Common myeloid progenitor, CD34-positive (primary cell): ENCODE results near the gene FAM204A.

Experiments
- CTCF ChIA-PET: fragments of 350-600 bp; sonication (Branson Sonifier 250); formaldehyde crosslinking; loops from one replicate; lab custom pipeline; 2021; ENCODE audit warnings: antibody characterized with exemption; lab: Charles Lee
- POLR2A ChIA-PET: fragments of 350-600 bp; sonication (Branson Sonifier 250); formaldehyde crosslinking; loops from one replicate; lab custom pipeline; 2021; ENCODE audit warnings: antibody characterized with exemption; lab: Charles Lee
- DNase-seq, 3 donors: peaks; one replicate each; pipeline versions ENCODE4 v3.0.0 to v3.0.0-alpha.2; 2013
- H3K27ac ChIP-seq, 2 experiments: 1 replicate in 1 of 2; 2 replicates in 1 of 2; pipeline ENCODE4 v1.7.0; 2013; ENCODE audit warnings: inconsistent platforms in 2 of 2, low read length in 2 of 2, mild to moderate bottlenecking in 2 of 2, low read depth in 1 of 2, moderate library complexity in 1 of 2; ENCODE audit not compliant: severe bottlenecking in 2 of 2, insufficient read depth in 1 of 2, poor library complexity in 1 of 2
- H3K27me3 ChIP-seq, 5 experiments: replicated peaks in 2 of 5; 1 replicate in 3 of 5; 2 replicates in 2 of 5; pipeline versions ENCODE4 v1.6.1 to v1.7.0; 2013; ENCODE audit warnings: low read length in 4 of 5, mild to moderate bottlenecking in 2 of 5, moderate library complexity in 2 of 5, inconsistent platforms in 1 of 5; ENCODE audit not compliant: insufficient read depth in 5 of 5, control insufficient read depth in 4 of 5
- H3K36me3 ChIP-seq, 4 experiments: 1 replicate in 2 of 4; 2 replicates in 2 of 4; pipeline versions ENCODE4 v1.6.1 to v1.7.0; 2013; ENCODE audit warnings: low read length in 3 of 4, control low read depth in 1 of 4, mild to moderate bottlenecking in 1 of 4; ENCODE audit not compliant: control insufficient read depth in 4 of 4, insufficient read depth in 4 of 4
- H3K4me1 ChIP-seq, 4 experiments: 1 replicate in 3 of 4; 2 replicates in 1 of 4; pipeline versions ENCODE4 v1.6.1 to v1.7.1; 2013; ENCODE audit warnings: low read length in 3 of 4, mild to moderate bottlenecking in 3 of 4, control low read depth in 1 of 4, inconsistent platforms in 1 of 4, moderate library complexity in 1 of 4; ENCODE audit not compliant: control insufficient read depth in 4 of 4, insufficient read depth in 4 of 4; ENCODE audit errors: control extremely low read depth in 1 of 4
- H3K4me3 ChIP-seq, 7 experiments: 1 replicate in 4 of 7; 2 replicates in 3 of 7; pipeline versions ENCODE4 v1.5.1 to v1.7.0; 2013; ENCODE audit warnings: mild to moderate bottlenecking in 7 of 7, low read length in 6 of 7, moderate library complexity in 6 of 7, inconsistent platforms in 2 of 7, low read depth in 2 of 7, control low read depth in 1 of 7; ENCODE audit not compliant: insufficient read depth in 4 of 7, control insufficient read depth in 1 of 7; ENCODE audit errors: extremely low read depth in 1 of 7
- H3K9me3 ChIP-seq, 5 experiments: 1 replicate in 4 of 5; 2 replicates in 1 of 5; pipeline versions ENCODE4 v1.6.1 to v1.7.1; 2013; ENCODE audit warnings: low read length in 4 of 5, mild to moderate bottlenecking in 2 of 5, inconsistent platforms in 1 of 5, low read depth in 1 of 5, moderate library complexity in 1 of 5; ENCODE audit not compliant: control insufficient read depth in 4 of 5, insufficient read depth in 2 of 5; ENCODE audit errors: control extremely low read depth in 1 of 5
- WGBS: methylation state at CpG from one replicate; pipeline ENCODE4 v1.1.5; 2013; ENCODE audit not compliant: insufficient coverage; 5-methylcytosine and 5-hydroxymethylcytosine counted together

The FAM204A gene

GRCh38 chr10:118276204-118276603, 65.9 kb downstream of the FAM204A start:
- POLR2A ChIA-PET = no interaction called here
- Histone ChIP-seq H3K4me1 (no peaks in the 10 kb centered on the region), H3K27me3 (peaks cover 10 to 27% (median 20%) of the 10 kb centered on the region in 5 experiments), H3K36me3 (no peaks in the 10 kb centered on the region), H3K4me3 (no peak overlapping the region), H3K9me3 (peaks cover 0 to 9% (median 5%) of the 10 kb centered on the region in 5 experiments), H3K27ac (no peak overlapping the region)
- DNase-seq = no peak
- CTCF ChIA-PET = no interaction called here

GRCh38 chr10:118273662-118274061, 68.5 kb downstream of the FAM204A start:
- no CpG with 5 or more reads among the region's 1 CpG for WGBS
- CTCF ChIA-PET = no interaction called here
- POLR2A ChIA-PET = no interaction called here

GRCh38 chr10:118272767-118273166, 69.4 kb downstream of the FAM204A start:
- WGBS = 70% methylated on average over 2 of the region's 4 CpGs
- POLR2A ChIA-PET = no interaction called here
- no peak overlapping the region for H3K4me3 ChIP-seq

More at GRCh38 chr10:118273662-118274061, 68.5 kb downstream of the FAM204A start:
- peaks cover 0 to 7% (median 5%) of the 10 kb centered on the region in 5 experiments for H3K9me3 ChIP-seq
- H3K27ac ChIP-seq = no peak overlapping the region
- H3K27me3 ChIP-seq = peaks cover 11 to 49% (median 30%) of the 10 kb centered on the region in 5 experiments
- H3K36me3 ChIP-seq = no peaks in the 10 kb centered on the region
- no peaks in the 10 kb centered on the region for H3K4me1 ChIP-seq
- DNase-seq = no peak
- H3K4me3 ChIP-seq = no peak overlapping the region

DNA sequence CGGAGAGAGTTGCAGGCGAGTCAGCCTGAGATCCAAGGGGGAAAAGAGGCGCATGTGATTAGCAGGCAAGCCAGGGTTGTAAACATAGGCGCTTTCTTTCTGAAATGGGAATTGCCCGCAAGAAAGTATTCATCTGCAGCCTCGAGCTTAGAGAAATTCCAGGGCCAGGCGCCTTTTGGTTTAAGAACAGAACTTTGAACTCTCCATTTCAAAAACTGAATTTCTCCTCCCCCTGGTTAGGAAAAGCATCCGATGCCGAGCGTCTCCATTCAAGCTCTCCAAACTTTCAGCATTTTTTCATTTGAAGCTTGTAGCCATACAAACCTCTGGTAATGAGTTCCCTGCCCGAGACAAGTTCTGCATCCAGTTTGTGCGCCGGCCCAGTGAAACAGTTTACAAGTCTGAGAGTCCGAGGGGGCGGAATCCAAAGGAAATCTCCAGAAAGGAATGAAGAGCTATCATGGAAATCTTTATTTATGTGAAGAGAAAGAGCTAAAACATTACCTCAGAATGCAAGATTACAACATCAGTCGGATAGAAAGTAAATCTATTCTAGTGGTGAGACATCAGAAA, 69.9 kb downstream of the FAM204A start:
- Histone ChIP-seq H3K36me3 (no peaks in the 10 kb centered on the region), H3K27ac (no peak overlapping the region), H3K9me3 (no peaks in the 10 kb centered on the region), H3K4me1 (no peaks in the 10 kb centered on the region), H3K4me3 (no peak overlapping the region), H3K27me3 (peaks cover 11 to 62% (median 36%) of the 10 kb centered on the region in 5 experiments)
- 18% methylated on average over 15 of the region's 16 CpGs for WGBS
- CTCF ChIA-PET = no interaction called here
- DNase-seq = no peak
- POLR2A ChIA-PET = no interaction called here

More at GRCh38 chr10:118272767-118273166, 69.4 kb downstream of the FAM204A start:
- CTCF ChIA-PET = no interaction called here
- no peaks in the 10 kb centered on the region for H3K4me1 ChIP-seq
- H3K9me3 ChIP-seq = peaks cover 0 to 3% (median 1%) of the 10 kb centered on the region in 5 experiments
- DNase-seq = no peak
- no peaks in the 10 kb centered on the region for H3K36me3 ChIP-seq
- peaks cover 11 to 57% (median 36%) of the 10 kb centered on the region in 5 experiments for H3K27me3 ChIP-seq
- H3K27ac ChIP-seq = no peak overlapping the region

DNA sequence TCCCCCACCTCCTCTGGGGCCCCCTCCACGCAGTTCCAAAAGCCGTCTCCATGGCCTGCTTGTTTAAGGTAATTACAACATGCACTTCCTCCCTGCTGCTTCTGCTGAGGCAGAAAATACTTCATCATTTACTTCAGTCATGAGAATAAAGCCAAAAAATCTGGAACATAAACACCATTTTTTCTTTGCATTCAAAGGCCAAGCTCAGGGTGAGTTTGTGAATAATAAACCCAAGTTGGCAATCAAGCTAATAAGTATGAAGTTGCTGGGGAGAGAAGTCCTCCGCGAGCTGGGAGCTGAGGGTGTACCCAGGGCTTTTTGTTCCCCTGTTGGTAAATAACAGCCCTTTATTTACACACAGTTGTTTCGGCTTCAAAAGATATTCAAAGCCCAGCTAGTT, 70.5 kb downstream of the FAM204A start:
- H3K27ac ChIP-seq = no peak overlapping the region
- H3K36me3 ChIP-seq = no peaks in the 10 kb centered on the region
- H3K9me3 ChIP-seq = no peaks in the 10 kb centered on the region
- no peak overlapping the region for H3K4me3 ChIP-seq
- DNase-seq = no peak
- H3K27me3 ChIP-seq = peaks cover 9 to 65% (median 34%) of the 10 kb centered on the region in 5 experiments
- H3K4me1 ChIP-seq = no peaks in the 10 kb centered on the region
- POLR2A ChIA-PET = no interaction called here
- WGBS = 61% methylated on average over 2 of the region's 5 CpGs
- CTCF ChIA-PET = no interaction called here

DNA sequence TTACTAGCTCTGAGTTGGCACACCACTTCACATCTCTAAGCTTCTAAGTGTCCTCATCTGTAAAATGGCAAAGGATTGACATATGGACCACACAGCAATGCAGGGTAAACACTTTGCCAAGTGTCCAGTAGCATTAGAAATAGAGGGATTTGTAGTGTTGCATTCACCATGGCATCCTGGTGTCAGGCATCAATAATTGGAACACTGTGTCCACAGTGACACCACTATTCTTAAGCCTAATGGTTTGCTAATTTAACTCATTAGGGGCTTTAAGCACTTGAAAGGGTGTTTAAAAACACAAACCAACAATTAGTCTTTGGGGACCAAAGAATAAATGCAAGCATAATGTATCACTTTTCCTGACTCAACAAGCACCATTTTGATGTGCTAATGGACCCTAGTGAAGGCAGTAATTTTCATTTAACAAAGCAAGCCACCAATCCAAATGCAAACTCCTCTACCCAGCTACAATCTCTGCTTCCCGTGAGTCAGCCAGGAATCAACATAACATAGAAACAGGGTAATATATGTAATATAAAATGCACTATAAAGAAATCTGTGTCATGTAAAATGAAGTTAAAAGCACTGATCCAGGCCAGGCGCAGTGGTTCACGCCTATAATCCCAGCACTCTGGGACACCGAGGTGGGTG, 75.9 kb downstream of the FAM204A start:
- Histone ChIP-seq H3K27ac (no peak overlapping the region), H3K4me1 (no peaks in the 10 kb centered on the region), H3K36me3 (no peaks in the 10 kb centered on the region), H3K4me3 (no peak overlapping the region), H3K27me3 (peaks cover 2 to 80% (median 32%) of the 10 kb centered on the region in 5 experiments), H3K9me3 (no peaks in the 10 kb centered on the region)
- WGBS = 57% methylated on average over 3 of the region's 4 CpGs
- no peak for DNase-seq
- CTCF ChIA-PET = no interaction called here
- POLR2A ChIA-PET = no interaction called here

- WGBS = 81% methylated on average over 7 of the region's 11 CpGs
- peaks cover 4 to 81% (median 27%) of the 10 kb centered on the region in 5 experiments for H3K27me3 ChIP-seq
- CTCF ChIA-PET = interaction anchor here (0.9 kb wide), 1 partner anchor 15 kb away, joined by 3 read pairs; no protein-coding TSS in a partner anchor
- POLR2A ChIA-PET = no interaction called here
- no peak overlapping the region for H3K4me3 ChIP-seq
- no peaks in the 10 kb centered on the region for H3K4me1 ChIP-seq
- no peak overlapping the region for H3K27ac ChIP-seq
- H3K9me3 ChIP-seq = no peaks in the 10 kb centered on the region
- no peak for DNase-seq
- no peaks in the 10 kb centered on the region for H3K36me3 ChIP-seq
Observed at GRCh38 chr10:118264838-118265470, 77.2 kb downstream of the FAM204A start.
